Measurements from ENCODE around the gene C1QA. TPM values are rescaled to one million over a fixed set of nuclear protein-coding genes. Genes with fewer than 3 reads are reported as not detected.

Gene C1QA
- total RNA-seq, 1 donor: not detected

GRCh38 chr1:22609291-22609690 lies 27.1 kb upstream of the C1QA start:
- no peak for DNase-seq (ENCODE audit: low read depth)
- no peak for TF ChIP-seq CTCF (IDR thresholded peaks at IDR 0.05; ENCODE audit: insufficient read depth, low read length)
- no peak overlapping the region for H3K4me3 ChIP-seq (ENCODE audit: low read depth, low read length)

GRCh38 chr1:22611530-22611947 lies 24.9 kb upstream of the C1QA start:
- no peak for TF ChIP-seq CTCF (IDR thresholded peaks at IDR 0.05; ENCODE audit: insufficient read depth, low read length)
- no peak overlapping the region for H3K4me3 ChIP-seq (ENCODE audit: low read depth, low read length)
- DNase-seq (ENCODE audit: low read depth): peak; percentile 65

GRCh38 chr1:22612671-22613571 lies 23.5 kb upstream of the C1QA start:
- no peak for DNase-seq (ENCODE audit: low read depth)
- no peak overlapping the region for H3K4me3 ChIP-seq (ENCODE audit: low read depth, low read length)
- TF ChIP-seq CTCF (IDR thresholded peaks at IDR 0.05; ENCODE audit: insufficient read depth, low read length): no peak

- H3K4me3 ChIP-seq (ENCODE audit: low read depth, low read length): no peak overlapping the region
- TF ChIP-seq CTCF (IDR thresholded peaks at IDR 0.05; ENCODE audit: insufficient read depth, low read length): no peak
- no peak for DNase-seq (ENCODE audit: low read depth)
Measured at GRCh38 chr1:22613572-22613918, 22.9 kb upstream of the C1QA start.

GRCh38 chr1:22613951-22614350 lies 22.5 kb upstream of the C1QA start:
- TF ChIP-seq CTCF (IDR thresholded peaks at IDR 0.05; ENCODE audit: insufficient read depth, low read length): no peak
- no peak for DNase-seq (ENCODE audit: low read depth)
- no peak overlapping the region for H3K4me3 ChIP-seq (ENCODE audit: low read depth, low read length)

GRCh38 chr1:22615886-22616285 lies 20.5 kb upstream of the C1QA start:
- DNase-seq (ENCODE audit: low read depth): no peak
- H3K4me3 ChIP-seq (ENCODE audit: low read depth, low read length): no peak overlapping the region
- no peak for TF ChIP-seq CTCF (IDR thresholded peaks at IDR 0.05; ENCODE audit: insufficient read depth, low read length)
